ENCODE measurements around the gene IQCF2. TPM values are rescaled to one million over a fixed set of nuclear protein-coding genes. Genes with fewer than 3 reads are reported as not detected.
"Not testable (repeated sequence)": the region's sequence is repeated elsewhere in the genome, so short reads cannot be mapped to it uniquely, and the experiment has no call there.

The IQCF2 gene
- not detected in 2 replicates for total RNA-seq (2014; rRNA removed; shearing (Covaris generic))

- DNase-seq (ENCODE audit: low spot score), result no peak
- in situ Hi-C loops (cut with HindIII; ENCODE audit: low sequenced_read_pairs), result no loop called here
Measured at GRCh38 chr3:51860703-51861665, at the start of gene IQCF2. Gene IQCF2, plus strand, starts transcription at chr3:51861615. Its CDS starts 52 bp downstream, at chr3:51861667.

DNA sequence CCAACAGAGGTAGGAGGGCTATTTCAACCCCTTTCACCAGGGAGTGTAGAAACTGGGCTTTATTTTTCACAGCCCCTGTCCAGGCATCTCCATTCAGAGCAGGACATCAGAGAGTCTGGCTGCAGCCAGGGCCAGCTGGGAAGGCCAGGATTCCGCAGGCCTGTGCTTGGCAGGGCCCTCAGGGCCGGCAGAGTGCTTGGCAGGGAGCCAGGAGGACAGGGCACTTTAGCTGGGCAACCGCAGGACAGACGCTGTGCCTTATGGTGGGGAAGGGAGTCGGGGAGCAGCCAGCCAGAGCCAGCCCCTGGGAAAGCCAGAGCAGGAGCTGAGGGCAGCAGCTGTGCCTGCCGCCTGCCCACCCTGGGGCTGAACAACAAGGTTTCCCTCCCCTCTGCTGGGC, 47.9 kb upstream of the IQCF2 start:
- DNase-seq (ENCODE audit: low spot score), result peak; percentile 81
- in situ Hi-C loops (cut with HindIII; ENCODE audit: low sequenced_read_pairs), result no loop called here

DNA sequence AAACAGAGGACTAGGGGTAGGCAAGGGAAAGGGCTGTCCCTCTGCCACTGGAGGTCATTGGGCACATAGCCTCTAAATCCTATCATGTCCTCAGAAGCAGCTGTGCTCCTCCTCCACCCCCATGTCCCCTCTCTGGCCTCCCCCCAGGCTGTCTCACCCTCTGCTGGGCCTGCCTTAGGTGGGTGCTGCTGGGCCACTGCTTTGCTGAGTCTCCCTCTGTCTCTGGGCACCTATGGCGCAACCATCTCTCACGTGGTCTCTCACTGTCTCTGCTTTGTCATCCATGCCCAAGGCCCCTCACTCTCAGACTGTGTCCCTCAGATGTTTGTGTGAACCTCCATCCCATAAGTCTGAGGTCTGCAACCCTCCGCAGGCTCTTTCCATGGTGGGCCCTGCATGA, 47.4 kb upstream of the IQCF2 start:
- in situ Hi-C loops (cut with HindIII; ENCODE audit: low sequenced_read_pairs), result no loop called here
- DNase-seq (ENCODE audit: low spot score), result no peak

GRCh38 chr3:51815614-51816013, 45.8 kb upstream of the IQCF2 start:
- DNase-seq (ENCODE audit: low spot score), result no peak
- in situ Hi-C loops (cut with HindIII; ENCODE audit: low sequenced_read_pairs), result no loop called here

- in situ Hi-C loops (cut with HindIII; ENCODE audit: low sequenced_read_pairs), result no loop called here
- DNase-seq (ENCODE audit: low spot score), result no peak
Measured at GRCh38 chr3:51816723-51817122, 44.7 kb upstream of the IQCF2 start.

DNA sequence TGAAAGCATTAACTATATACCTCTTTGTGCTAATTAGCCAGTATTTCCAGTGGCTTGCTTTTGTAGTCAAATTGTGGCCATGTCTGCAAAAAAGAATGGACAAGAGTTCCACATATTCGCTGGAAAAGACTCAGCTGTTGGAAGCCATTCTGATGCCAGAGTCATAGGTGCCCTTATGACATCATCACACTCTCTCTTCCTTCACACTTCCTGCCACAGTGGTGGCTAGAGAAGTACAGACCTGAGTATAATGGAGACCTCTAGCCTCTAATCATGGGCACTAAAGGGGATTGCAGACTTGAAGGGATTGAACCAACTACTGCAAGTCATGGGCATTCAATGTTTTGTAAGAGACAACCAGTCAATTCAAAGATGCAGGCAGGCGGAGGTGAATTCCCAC, 44.0 kb upstream of the IQCF2 start:
- no peak for DNase-seq (ENCODE audit: low spot score)
- in situ Hi-C loops (cut with HindIII; ENCODE audit: low sequenced_read_pairs), result no loop called here

GRCh38 chr3:51819151-51819550, 42.3 kb upstream of the IQCF2 start:
- no peak for DNase-seq (ENCODE audit: low spot score)
- in situ Hi-C loops (cut with HindIII; ENCODE audit: low sequenced_read_pairs), result no loop called here

GRCh38 chr3:51819709-51820406, 41.6 kb upstream of the IQCF2 start:
- in situ Hi-C loops (cut with HindIII; ENCODE audit: low sequenced_read_pairs), result no loop called here
- no peak for DNase-seq (ENCODE audit: low spot score)

- in situ Hi-C loops (cut with HindIII; ENCODE audit: low sequenced_read_pairs), result no loop called here
Measured at GRCh38 chr3:51828297-51828696, 33.1 kb upstream of the IQCF2 start.

DNA sequence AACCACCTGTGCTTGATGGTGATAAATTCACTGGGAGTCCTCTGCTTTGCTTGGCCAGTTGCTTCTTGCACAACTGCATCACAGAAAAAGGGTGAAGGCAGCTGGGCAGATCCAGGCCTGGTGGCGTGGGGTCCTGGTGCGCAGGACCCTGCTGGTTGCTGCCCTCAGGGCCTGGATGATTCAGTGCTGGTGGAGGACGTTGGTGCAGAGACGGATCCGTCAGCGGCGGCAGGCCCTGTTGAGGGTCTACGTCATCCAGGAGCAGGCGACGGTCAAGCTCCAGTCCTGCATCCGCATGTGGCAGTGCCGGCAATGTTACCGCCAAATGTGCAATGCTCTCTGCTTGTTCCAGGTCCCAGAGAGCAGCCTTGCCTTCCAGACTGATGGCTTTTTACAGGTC, 31.1 kb upstream of the IQCF2 start:
- no peak for DNase-seq (ENCODE audit: low spot score)
- in situ Hi-C loops (cut with HindIII; ENCODE audit: low sequenced_read_pairs), result no loop called here

More at GRCh38 chr3:51828297-51828696, 33.1 kb upstream of the IQCF2 start:
- DNase-seq (ENCODE audit: low spot score), result no peak

GRCh38 chr3:51830836-51831385, 30.5 kb upstream of the IQCF2 start:
- DNase-seq (ENCODE audit: low spot score), result peak; percentile 63
- in situ Hi-C loops (cut with HindIII; ENCODE audit: low sequenced_read_pairs), result no loop called here

DNA sequence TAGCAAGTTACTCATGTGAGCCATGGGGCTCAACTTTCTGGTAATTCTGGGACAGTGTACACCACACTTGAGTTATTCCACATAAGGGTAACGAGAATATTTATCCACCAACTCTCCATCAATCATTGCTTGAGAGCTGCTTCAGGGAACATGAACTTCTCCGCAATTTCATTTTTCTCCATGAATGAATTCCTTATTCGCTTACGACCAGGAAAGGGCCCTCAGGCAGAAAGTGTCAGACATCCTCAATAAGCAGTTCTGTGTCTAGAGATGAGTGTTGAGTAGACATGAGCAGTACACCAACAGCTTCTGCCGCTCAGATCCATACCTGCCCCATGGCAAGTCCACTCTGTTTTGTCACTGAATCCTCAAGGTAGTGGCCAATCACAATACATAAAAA, 24.8 kb upstream of the IQCF2 start:
- in situ Hi-C loops (cut with HindIII; ENCODE audit: low sequenced_read_pairs), result no loop called here
- DNase-seq (ENCODE audit: low spot score), result no peak

DNA sequence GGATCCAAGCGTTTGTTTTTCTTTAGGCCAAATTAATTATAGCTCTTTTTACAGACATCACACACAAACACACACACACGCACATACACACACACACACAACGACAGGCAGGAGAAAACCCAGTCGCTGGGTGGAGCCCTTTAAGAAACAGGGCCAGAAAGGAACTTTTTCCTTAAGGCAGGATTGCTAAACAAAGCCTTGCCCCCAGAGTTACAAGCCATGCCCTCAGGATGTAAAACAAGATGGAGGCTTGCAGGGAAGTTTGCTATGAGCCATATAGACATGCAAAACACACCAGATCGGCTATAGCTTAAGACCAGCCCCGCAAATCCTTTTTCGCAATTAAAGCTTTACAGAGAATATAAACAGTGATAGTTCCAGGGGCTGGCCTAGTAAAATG, 16.3 kb upstream of the IQCF2 start:
- in situ Hi-C loops (cut with HindIII; ENCODE audit: low sequenced_read_pairs), result no loop called here
- DNase-seq (ENCODE audit: low spot score), result no peak

- DNase-seq (ENCODE audit: low spot score); in situ Hi-C loops (cut with HindIII; ENCODE audit: low sequenced_read_pairs): not testable (repeated sequence)
Measured at GRCh38 chr3:51855411-51855810, 6.0 kb upstream of the IQCF2 start.

DNA sequence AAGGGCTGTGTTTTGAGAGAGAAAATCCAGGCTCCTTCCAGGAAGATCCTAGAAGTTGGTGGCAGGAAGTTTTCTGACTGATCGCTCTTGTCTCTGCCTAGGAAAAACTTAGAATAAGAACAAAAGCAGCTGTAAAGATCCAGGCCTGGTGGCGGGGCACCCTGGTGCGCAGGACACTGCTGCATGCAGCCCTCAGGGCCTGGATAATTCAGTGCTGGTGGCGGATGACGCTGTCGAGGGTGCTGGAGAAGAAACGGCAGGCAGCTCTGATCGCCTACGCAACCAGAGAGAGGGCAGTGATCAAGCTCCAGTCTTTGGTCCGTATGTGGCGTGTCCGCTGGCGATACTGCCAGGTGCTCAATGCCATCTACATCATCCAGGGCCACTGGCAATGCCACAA, 1.5 kb downstream of the IQCF2 start:
- DNase-seq (ENCODE audit: low spot score), result no peak

GRCh38 chr3:51868896-51869295, 7.5 kb downstream of the IQCF2 start:
- DNase-seq (ENCODE audit: low spot score); in situ Hi-C loops (cut with HindIII; ENCODE audit: low sequenced_read_pairs): not testable (repeated sequence)

More for the DNA sequence above, 1.5 kb downstream of the IQCF2 start:
- in situ Hi-C loops (cut with HindIII; ENCODE audit: low sequenced_read_pairs), result no loop called here

GRCh38 chr3:51869304-51869703, 7.9 kb downstream of the IQCF2 start:
- in situ Hi-C loops (cut with HindIII; ENCODE audit: low sequenced_read_pairs), result no loop called here
- no peak for DNase-seq (ENCODE audit: low spot score)

GRCh38 chr3:51873253-51873766, 11.9 kb downstream of the IQCF2 start:
- no peak for DNase-seq (ENCODE audit: low spot score)
- in situ Hi-C loops (cut with HindIII; ENCODE audit: low sequenced_read_pairs), result no loop called here

DNA sequence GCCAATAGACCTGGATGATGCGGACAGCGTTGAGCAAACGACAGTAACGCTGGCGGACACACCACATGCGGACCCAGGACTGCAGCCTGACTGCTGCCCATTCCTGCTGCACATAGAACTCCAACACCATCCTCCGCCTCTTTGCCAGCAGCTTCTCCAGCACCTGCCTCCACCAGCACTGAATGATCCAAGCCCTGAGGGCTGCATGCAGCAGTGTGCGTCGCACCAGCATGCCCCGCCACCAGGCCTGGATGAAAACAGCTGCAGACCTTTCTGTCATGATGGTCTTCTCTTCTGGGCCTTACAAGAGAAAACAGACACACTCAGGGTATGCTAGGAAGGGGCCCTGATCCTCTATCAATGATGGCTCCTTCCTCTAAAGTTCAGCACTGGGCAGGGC, 12.5 kb downstream of the IQCF2 start:
- in situ Hi-C loops (cut with HindIII; ENCODE audit: low sequenced_read_pairs), result no loop called here
- no peak for DNase-seq (ENCODE audit: low spot score)

DNA sequence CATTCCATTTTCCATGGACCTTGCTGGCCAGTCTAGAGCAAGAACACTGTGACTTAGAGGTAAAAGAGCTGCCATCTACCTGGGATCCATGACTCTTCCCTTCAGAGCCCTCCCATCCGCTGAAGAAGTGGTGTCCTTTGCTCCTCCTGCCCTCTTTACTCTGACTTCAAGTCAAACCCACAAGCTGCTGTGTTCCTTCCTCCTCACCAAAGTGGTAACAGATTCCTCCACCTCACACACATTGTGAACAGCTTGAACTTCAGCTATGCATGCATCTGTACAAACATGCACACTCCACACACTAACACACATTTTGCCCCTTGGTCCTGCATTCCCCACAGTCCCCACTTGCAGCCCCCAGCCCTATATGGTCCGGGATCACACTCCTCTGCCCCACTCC, 13.0 kb downstream of the IQCF2 start:
- in situ Hi-C loops (cut with HindIII; ENCODE audit: low sequenced_read_pairs), result no loop called here
- no peak for DNase-seq (ENCODE audit: low spot score)
